Islet of Langerhans (tissue), 1 donor: Measurements from ENCODE around the gene POLR3F.
"Not testable (repeated sequence)": the region's sequence is repeated elsewhere in the genome, so short reads cannot be mapped to it uniquely, and the experiment has no call there.

Experiments used
- FAIRE-seq: peaks from one replicate; lab custom pipeline; 2011; peaks lifted over from hg19 to GRCh38; lab: Jason Lieb, UNC

Gene POLR3F

DNA sequence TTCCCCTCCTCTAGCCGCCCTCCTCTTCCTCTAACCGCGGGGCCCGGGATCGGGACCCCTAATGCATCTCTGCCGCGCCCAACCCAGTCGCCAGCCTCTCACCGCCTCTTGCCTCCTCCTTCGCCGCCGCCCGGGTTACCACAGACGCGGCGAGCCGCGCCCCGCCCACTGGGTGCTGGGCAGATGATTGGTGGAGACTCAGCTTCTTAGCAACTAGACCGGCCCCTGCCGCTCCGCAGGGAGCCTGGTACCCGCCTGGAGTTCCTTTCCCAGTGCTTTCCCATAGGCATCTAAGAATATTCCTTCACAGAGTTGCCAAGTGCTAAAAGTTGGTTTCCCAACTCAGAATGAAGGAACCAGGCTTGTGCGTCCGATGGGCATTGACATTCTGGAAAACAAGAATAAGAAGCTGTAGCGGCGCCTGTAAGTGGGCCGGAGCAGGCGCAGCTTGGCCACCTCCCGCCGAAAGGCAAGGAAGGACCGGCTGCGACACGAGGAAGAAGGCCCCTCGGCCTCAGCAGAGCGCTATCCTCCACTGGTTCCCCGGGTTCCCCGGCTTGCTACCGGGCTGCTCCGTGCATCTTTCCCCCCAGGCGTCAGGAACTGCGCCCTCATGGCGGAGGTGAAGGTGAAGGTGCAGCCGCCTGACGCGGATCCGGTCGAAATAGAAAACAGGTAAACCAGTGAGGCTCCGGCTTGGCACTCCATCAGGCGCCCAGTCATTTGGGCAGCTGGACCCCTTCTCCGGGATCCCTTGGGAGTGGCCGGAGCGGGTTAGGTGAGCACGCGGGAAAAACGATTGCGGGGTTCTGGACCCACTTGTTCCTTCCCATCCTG lies at the start of gene POLR3F, which contains the start of gene DZANK1:
TSS of gene POLR3F (plus strand) at position 497 of the 837 bp plus-strand sequence. CDS start at position 614, 117 bp downstream.
TSS of gene DZANK1 (minus strand) at position 137 of the 837 bp plus-strand sequence. CDS start 1,672 bp downstream, outside the sequence.
- FAIRE-seq = peak; percentile 76

GRCh38 chr20:18421608-18422007 lies 45.6 kb upstream of the POLR3F start:
- no peak for FAIRE-seq

DNA sequence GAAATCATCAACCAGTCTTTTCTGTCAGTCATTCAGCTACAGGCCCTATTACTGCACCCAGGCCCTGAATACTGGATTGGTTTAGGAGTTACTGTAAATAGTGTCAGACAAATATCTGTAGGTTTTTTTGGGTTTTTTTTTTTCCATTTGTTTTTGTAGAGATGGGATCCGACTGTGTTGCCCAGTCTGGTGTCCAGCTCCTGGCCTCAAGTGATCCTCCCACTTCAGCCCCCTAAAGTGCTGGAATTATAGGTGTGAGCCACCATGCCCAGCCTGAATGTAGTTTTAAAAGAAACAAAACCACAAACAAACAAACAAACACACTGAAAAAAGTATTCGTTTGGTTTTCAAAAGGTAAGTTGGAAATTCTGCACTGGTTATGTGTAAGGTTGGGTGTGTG lies 40.0 kb upstream of the POLR3F start:
- FAIRE-seq = no peak

- FAIRE-seq = no peak
These were observed 38.6 kb upstream of the POLR3F start for GRCh38 chr20:18428490-18429173.

- no peak for FAIRE-seq
These were observed 36.9 kb upstream of the POLR3F start for GRCh38 chr20:18430172-18430826.

- FAIRE-seq = no peak
These were observed 36.0 kb upstream of the POLR3F start for GRCh38 chr20:18431206-18431605.

GRCh38 chr20:18436847-18437246 lies 30.3 kb upstream of the POLR3F start:
- no peak for FAIRE-seq

GRCh38 chr20:18440403-18440802 lies 26.8 kb upstream of the POLR3F start:
- FAIRE-seq = no peak

DNA sequence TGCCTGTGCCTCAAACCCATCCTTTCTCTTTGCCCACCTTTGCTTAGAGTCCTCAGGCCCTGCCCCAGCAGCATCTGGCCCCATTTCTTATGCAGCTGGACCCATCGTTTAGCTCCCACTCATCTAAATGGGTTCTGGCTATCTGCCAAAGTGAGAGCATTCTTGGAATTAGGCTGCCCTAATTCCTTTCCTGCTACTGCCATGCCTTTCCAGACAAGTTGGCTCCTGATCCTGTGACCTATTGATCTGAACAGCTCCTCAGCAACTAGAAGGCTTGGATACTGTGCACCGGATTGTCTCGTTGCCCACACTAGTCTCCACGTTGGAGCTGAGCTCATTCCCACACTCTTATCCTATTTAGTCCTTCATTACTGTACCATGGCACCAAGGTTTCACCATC lies 23.3 kb upstream of the POLR3F start:
- no peak for FAIRE-seq

- no peak for FAIRE-seq
These were observed 10.6 kb upstream of the POLR3F start for GRCh38 chr20:18456600-18456999.

GRCh38 chr20:18465536-18466200 lies 1.5 kb upstream of the POLR3F start:
- FAIRE-seq = no peak

DNA sequence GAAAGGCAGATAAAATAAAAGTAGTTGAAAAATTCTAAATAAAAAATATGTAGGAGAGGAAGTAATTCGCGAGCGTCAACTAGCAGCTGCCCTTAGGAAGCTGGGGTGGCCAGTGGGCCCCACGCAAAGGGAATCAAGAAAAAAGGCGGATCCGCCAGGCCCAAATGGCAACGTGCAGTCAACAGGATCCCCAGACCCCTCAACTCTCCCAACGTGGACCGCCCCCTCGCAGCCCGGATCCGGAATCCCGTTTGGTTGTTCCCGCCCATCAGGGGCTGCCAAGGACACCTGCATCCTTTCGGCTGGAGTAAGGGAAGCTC lies 656 bp upstream of the POLR3F start:
- FAIRE-seq = no peak

- no peak for FAIRE-seq
These were observed 10.0 kb downstream of the POLR3F start for GRCh38 chr20:18477218-18477617.

DNA sequence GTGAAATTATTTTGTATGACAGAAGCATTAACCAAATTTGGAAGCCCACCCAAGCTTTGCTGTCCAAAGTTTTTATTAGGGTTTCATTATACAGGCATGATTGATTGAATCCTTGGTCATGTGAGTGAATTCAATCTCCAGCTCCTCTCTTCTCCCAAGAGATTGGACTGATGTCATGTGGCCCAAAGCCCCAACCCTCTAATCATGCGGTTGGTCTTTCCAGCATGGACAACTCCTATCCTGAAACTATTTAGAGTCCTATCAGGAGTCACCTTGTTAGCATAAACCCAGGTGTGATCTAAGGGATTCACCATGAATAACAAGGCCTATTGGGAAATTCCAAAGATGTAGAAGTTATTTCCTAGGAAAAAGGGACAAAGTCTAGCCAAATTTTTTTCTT lies 10.6 kb downstream of the POLR3F start:
- FAIRE-seq = no peak

GRCh38 chr20:18481596-18481995 lies 14.4 kb downstream of the POLR3F start:
- no peak for FAIRE-seq

DNA sequence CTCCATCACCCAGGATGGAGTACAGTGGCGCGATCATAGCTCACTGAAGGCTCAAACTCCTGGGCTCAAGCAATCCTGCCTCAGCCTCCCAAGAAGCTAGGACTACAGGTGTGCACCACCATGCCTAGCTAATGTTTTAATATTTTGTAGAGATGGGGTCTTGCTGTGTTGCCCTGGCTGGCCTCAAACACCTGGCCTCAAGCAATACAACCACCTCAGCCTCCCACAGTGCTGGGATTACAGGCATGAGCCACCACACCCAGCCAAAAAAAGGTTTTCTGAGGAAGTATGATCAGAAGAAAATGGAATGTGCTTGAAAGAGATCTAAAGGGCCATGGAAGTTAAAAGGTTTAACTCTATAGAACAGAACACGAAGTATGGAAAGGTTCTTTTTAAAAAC lies 21.1 kb downstream of the POLR3F start:
- FAIRE-seq = no peak

DNA sequence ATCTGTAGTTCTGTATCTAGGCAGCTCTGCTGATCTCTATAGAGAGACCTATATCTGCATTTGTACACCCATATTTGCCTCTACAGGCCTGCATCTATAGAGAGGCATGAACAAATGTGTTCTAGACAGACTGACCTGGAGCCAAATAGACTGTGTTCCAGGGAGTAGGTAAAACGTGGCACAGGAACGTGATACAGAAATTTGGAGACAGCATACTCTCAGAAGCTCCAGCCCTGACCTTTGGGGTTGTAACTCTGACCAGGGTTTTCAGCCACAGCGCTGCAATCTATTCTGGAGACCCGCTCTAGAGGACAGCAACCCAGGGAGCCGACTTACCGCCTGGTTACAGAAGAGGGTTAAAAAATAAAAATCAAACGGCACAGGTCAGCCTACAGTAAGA lies 28.9 kb downstream of the POLR3F start:
- no peak for FAIRE-seq

GRCh38 chr20:18496740-18497592 lies 29.8 kb downstream of the POLR3F start, which contains the start of gene RBBP9:
TSS of gene RBBP9 (minus strand) at chr20:18497225. CDS start at chr20:18497167, 58 bp downstream.
- FAIRE-seq = no peak

- no peak for FAIRE-seq
These were observed 30.4 kb downstream of the POLR3F start for GRCh38 chr20:18497603-18498002.

- not testable (repeated sequence) for FAIRE-seq
These were observed 34.5 kb downstream of the POLR3F start for GRCh38 chr20:18501672-18502071.

DNA sequence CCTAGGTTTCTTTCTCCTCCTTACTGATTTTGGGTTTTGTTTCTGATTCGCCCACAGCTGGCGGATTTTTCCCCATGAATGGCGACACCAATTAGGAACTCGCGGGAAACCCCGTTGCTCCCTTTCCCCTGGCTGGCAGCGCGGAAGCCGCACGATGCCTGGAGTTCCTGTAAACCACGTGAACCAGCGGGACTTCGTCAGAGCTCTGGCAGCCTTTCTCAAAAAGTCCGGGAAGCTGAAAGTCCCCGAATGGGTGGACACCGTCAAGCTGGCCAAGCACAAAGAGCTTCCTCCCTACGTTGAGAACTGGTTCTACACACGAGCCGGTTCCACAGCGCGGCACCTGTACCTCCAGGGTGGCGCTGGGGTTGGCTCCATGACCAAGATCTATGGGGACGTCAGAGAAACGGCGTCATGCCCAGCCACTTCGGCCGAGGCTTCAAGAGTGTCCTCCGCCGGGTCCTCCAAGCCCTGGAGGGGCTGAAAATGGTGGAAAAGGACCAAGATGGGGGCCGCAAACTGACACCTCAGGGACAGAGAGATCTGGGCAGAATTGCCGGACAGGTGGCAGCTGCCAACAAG lies 37.4 kb downstream of the POLR3F start:
- no peak for FAIRE-seq
